GM12801 (cell line): ENCODE data around the gene SLU7.

Source experiments
- CTCF ChIP-seq: IDR thresholded peaks from one replicate; pipeline ENCODE4 v1.5.1; 2011; ENCODE audit warnings: control low read depth; ENCODE audit not compliant: insufficient read length; ENCODE audit errors: extremely low read depth

Gene SLU7

GRCh38 chr5:160432196-160432595 lies 13.3 kb upstream of the SLU7 start:
- no peak for TF ChIP-seq CTCF

GRCh38 chr5:160427607-160428006 lies 8.7 kb upstream of the SLU7 start:
- TF ChIP-seq CTCF = no peak

- TF ChIP-seq CTCF = no peak
These were observed 4.2 kb upstream of the SLU7 start for GRCh38 chr5:160423099-160423498.

- TF ChIP-seq CTCF = no peak
These were observed 2.9 kb upstream of the SLU7 start, which contains the start of gene PTTG1 for GRCh38 chr5:160421625-160422258. TSS of gene PTTG1 (plus strand) at chr5:160421855. CDS start at chr5:160422313, 458 bp downstream.

GRCh38 chr5:160420331-160420610 lies 1.4 kb upstream of the SLU7 start:
- TF ChIP-seq CTCF = no peak

GRCh38 chr5:160419458-160420330 lies 813 bp upstream of the SLU7 start:
- TF ChIP-seq CTCF = no peak

GRCh38 chr5:160399402-160400353 lies 19.2 kb downstream of the SLU7 start, which contains the start of gene FAM200C:
TSS of gene FAM200C (minus strand) at chr5:160400054. CDS start at chr5:160395490, 4,564 bp downstream.
- TF ChIP-seq CTCF = no peak
